NCI-H2081 (cell line): ENCODE data around the gene CCDC134.
"Not testable (repeated sequence)": the region's sequence is repeated elsewhere in the genome, so short reads cannot be mapped to it uniquely, and the experiment has no call there.

Source experiments
- DNase-seq, 2 experiments: peaks; one replicate each; lab custom pipeline; 2025; lab: John Stamatoyannopoulos, UW

Gene CCDC134

DNA sequence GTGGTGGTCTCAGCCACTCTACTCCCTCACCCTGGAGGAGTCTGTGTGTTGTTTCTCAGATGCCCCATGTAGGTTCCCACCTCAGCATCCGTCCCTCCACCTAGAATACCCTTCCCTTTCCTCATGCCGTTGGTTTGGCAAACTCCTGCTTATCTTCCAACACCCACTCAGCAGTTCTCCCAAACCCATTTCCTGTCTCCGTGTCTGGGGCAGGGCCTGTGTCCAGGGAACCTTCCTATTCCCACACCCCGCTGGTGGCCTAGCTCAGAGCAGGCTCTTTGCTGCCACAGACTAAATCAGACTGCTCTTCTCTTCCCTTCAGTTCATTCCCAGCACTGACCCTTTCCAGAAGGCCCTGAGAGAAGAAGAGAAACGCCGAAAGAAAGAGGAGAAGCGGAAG, 24.9 kb downstream of the CCDC134 start:
- DNase-seq: no peak

DNA sequence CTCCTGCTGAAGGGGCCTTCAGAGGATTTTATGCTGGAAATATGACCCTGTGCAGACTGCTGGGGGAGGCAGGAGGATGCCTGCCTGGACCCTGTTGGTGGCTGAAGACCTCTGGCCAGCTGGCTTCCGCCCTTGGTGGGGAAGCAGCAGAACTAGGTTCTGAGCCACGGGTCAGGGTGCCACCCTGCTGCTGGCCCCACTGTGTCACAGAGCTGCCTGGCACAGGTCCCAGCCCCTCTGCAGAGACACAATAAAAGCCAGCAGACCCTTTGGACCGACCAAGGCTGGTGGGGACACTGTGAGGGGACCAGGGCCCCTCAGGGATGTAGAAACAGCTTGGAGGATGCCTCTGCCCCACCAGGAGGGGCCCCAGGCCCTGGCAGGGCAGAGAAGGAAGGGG, 25.5 kb downstream of the CCDC134 start:
- no peak for DNase-seq

DNA sequence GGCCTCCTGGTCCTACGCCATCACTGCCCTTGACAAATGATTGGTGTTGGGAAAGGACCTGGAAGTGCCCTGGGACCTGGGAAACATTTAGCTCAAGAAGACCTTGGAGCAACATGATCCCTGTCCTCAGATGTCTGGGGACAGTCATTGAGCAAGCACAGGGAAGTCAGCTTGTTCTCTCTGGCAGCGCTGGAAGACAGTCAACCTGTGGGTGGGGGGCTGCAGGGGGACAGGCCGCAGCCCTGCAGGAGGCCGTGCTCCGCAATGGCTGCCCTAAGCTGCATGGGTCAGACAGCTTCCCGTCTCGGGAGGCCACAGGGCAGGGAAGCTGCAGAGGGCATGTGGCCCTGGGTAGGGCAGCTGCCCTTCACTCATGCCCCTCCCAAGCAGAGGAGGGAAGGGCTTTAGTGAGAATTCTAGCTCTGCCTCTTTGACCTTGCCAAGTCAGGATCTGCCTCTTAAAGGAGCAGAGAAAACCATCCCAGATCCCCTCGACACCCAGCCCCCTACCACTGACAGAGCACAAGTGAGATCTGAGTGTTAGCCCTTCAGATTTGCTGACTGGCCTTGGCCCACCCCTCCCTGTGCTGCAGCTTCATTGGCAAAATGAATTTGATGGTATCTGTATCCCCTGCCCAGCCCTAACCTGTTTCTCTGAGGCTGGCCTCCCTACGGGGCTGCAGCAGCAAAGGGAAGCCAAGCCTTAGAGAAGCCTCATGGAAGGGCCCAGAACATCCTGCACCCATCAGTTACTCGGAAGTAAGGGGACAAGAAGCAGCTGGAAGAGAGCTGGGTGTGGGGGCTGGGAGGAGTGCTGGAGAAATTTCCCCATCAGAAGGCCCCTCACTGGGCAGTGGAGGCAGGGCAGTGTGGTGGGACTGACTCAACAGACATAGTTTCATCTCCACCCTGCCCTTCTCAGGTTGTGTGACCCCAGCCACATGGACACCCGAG, 26.2 kb downstream of the CCDC134 start:
- DNase-seq: no peak

DNA sequence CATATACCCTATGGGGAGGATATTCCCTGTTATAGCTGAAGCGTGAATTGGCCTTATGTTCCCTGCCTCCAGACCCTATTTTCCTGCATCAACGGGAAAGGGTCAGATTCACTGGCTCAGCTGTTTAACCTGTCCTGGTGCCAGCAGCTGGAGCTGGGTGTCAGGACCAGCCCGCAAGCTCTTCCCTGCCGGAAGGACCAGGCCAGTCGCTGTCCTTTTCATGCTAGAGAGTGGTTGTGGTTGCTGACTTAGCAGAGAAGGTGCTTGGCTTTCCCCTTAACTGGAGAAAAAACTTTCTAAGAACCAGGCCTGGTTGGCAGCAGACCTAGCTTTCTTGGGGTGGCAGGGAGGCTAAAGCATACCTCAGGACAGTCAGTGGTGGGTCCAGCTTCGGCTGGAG, 27.2 kb downstream of the CCDC134 start:
- no peak for DNase-seq

DNA sequence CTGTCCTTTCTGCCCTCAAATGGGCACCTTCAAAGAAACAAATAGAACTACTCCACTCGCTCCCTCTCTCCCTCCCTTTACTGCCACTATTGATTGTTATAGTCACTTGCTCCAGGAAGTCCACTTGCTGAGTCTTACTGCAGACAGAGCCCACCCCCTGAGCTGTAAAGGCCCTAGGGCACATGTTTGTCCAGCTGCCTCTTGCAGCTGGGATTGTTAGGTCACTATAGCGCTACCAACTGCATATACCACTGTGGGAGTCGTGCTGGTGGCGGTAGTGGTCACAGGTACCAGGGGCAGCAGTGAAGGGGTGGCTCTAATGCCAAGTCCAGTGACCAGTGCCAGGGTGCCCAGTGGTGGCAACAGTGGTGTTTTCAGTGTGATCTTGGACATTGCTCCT, 28.0 kb downstream of the CCDC134 start:
- DNase-seq: peak; percentile 69 to 82

DNA sequence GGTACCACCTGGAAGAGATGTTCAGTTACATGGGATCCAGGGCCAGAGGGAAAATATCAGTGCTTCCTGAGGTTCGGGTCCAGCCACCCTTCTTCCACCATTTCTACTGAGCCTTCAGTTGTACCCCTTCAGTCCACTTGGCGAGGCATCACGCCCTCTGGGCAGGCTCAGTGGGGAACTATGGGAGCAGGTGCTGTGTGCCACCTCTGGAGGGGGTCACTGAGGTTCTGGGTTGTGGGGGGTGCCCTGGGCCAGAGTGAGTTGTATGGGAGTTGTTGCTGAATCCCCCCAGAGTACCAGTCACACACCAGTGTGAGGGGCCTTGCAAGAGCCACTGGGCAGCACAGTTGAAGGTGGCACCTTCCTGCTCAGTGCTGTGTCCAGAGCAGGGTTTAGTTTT, 29.7 kb downstream of the CCDC134 start:
- DNase-seq: no peak

DNA sequence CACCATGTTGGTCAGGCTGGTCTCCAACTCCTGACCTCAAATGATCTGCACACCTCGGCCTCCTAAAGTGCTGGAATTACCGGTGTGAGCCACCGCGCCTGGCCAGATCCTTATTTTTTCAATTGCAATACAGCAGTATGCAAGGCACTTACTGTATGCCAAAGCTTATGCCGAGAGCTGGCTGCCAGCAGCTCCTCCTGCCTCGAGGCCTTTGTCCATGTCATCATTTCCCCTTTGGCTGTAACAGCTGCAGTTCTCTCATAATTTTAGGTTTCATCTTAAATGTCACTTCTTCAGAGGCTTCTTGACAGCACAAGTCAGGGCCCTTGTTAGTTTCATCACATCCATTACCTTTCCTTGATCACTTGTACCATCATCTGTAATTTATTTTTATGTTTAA, 30.9 kb downstream of the CCDC134 start:
- DNase-seq: no peak

DNA sequence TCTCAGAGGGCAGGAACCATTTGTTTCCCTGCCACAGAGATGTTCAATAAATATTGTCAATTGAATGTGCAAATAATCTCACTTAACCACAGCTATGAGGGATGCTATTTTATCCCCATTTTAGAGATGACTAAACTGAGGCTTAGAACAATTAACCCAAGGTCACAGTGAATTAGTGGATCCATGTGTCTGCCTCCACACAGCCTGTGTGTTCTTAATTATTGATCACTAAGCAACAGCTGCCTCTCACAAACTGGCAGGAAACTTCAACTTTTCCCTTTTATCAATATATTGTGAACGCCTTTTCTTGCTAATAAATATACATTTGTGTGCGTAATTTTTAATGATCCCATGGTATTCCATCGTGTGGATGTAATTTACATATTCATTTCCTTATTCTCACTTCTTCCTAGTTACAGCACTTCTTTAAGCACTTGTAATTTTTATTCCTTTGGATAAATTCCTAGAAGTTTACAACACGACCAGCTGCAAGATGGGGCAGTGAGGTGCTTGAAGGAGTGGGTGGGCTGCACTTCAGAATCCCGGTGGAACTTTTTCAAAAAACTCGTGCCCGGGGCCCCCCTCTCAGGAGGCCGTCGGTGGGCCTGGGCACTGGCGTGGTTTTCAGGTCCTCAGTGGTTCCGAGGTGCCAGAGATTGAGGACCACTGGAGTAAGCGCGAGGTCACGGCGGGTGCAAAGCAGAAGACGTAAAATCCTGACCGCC, 31.5 kb downstream of the CCDC134 start:
- no peak for DNase-seq

DNA sequence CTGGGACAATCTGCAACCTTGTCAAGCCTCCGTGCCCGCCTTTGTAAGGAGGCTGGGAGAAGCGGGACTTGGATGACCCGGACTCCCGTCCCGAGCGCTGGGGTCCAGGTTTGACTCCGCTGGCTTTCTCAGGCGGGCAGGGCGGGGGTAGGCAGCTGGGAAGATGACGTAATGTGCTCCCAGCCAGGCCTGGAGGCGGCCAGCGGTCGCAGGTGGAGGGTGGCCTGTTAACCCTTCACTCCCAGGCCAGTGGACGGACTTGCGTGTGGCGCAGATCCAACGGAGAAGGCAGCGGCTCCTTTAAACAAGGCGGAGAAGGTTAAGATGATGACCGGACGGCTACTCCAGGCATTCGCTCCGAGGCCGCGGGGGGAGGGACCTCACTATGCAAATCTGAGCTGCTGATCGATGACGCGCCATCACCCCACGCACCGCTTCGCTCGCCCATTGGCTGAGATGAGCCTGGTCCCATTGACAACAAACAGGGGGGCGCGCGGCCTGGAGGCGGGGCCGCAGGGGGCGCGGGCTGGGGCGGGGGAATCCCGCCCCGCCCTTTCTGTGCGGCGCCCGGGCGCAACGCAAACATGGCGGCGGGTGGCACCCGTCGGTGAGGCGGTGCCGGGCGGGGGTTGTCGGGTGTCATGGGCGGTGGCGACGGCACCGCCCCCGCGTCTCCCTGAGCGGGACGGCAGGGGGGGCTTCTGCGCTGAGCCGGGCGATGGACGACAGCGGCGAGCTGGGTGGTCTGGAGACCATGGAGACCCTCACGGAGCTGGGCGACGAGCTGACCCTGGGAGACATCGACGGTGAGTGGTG, 32.3 kb downstream of the CCDC134 start, which contains the start of gene SREBF2:
Gene SREBF2 (plus strand): TSS at position 553 of the 816 bp plus-strand sequence. CDS start 166 bp downstream, at position 719.
- peak; percentile 98 for DNase-seq

DNA sequence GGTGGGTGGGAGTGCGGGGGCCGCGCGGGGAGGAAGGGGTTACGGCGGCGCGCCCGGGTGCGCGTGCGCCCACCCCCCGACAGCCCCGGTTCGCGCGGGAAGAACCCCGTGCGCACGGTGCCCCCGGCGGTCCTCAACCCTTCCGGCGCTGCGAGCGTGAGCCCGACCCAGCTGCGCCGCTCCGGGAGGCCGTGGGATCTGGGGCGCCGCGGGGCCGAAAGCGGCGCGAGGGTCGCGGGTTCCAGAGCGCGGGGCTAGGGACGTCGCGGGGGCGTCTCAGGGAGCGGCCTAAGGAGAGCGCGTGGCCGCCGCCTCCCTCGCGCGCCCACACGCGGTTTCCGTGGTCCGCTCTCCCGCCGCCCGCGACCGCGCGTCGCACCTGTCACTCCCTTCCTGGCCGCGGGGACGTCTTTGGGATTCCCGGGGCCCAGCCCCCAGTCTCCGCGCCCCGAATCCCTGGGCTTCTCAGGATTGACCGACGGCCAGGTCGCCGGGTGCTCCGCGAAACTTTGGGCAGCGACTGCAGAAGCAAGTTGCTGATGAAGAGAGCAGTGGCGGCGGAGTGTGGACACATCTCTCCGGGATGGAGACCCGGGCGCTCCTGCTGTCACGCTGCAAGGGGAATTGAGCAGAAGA, 33.0 kb downstream of the CCDC134 start:
- peak in 1 of 2 experiments; percentile 26 for DNase-seq

DNA sequence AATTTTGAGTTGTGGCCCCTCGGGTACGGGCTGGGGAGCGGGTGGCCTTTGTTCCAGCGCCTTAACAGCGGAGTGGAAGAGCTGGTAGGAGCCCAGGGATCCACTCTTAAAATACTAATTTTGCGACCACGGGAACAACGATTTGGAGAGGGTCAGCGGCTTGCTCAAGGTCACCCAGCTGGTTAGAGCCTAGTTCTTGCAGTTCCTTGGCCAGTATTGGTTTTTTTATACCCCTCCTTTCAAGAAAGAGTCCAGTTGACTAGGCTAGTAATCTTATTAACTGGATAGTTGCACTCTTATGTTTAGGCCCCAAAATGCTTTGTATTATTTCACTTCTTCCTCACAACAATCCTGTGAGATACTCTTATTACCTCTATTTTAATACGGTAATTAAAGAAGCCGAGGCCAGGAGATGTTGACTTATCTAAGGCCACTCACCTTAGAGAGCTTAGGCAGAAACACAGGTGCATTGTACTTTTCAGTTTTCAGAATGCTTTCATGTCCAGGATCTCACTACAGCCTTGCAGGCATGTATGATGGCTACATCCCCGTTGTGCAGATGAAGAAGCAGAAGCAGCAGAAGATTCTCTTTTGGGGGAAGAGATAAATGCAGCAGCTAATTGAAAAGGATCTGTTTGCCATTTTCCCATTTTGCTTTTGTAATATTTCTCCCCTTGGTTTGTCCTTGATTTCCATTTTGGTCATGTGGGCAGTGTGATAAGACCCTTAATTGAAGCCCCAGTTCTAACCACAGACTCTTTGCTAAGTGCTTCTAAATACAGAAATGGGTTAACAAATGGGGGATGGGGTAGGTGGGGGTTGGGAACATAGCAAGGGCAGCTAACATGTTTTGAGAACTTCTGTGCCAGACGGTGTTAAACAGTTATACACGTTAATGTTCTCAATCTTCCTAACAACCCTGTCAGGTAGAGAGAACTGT, 33.8 kb downstream of the CCDC134 start:
- no peak for DNase-seq

DNA sequence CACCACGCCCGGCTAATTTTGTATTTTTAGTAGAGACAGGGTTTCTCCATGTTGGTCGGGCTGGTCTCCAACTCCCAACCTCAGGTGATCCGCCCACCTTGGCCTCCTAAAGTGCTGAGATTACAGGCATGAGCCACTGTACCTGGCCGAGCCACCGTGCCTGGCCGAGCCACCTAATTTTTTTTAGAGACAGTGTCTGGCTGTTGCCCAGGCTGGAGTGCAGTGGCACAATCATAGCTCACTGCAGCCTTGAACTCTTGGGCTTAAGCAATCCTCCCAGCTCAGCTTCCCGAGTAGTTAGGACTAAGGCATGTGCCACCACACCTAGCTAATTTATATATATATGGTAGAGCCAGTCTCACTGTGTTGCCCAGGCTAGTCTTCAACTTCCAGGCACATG, 35.0 kb downstream of the CCDC134 start:
- not testable (repeated sequence) for DNase-seq

DNA sequence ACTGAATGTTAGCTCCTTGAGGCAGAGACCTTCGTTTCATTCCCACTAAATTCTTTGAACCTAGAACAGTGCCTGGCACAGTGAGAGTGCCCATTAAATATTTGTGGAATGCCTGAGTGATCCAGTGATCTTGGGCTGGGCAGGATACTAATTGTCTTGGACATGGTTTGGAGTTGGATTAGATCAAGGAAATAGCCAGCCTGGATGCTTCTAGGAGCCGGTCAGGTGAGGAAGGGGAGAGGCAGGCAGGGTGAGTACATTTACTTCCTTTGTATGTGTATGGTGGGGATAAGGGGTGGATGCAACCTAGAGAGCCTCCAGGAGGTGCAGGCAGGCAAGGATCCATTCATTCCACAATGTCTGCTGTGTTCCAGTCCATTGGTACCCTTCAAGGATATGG, 36.1 kb downstream of the CCDC134 start:
- DNase-seq: no peak

DNA sequence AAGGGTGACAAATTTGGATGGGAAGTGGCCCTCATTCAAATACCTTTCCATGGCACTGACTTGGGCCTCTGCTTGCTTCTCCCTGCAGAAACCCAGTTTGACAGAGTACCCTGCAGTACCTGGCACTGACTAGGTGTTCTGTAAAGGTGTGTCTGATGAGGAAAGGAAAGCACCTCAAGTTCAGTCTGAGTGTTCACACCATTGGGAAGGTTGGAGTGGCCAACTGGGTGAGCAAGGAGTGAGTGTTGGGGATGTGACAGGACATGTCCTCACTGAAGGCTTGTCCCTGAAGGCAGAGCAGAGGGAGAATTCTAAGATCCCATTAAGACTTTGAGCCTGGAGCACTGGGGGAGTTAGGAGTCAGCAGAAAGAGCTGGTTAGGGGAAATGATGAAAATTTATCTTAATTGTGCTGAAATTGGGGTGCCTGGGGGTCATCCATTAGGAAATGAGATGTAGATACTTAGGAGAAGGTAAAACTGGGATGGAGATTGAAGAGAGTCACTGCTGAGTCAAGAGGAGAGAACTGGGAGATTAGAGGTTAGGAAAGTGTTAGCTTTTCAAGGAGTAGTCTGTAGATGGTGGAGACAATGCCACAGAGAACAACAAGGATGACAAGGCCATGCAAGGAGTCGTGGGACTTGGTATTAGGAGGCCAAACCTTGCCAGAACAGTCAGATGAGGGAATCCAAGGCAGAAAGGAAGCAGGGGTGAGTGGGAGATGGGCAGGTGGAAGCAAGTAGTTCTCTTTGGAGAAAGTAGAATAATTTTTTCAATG, 38.6 kb downstream of the CCDC134 start:
- DNase-seq: no peak

DNA sequence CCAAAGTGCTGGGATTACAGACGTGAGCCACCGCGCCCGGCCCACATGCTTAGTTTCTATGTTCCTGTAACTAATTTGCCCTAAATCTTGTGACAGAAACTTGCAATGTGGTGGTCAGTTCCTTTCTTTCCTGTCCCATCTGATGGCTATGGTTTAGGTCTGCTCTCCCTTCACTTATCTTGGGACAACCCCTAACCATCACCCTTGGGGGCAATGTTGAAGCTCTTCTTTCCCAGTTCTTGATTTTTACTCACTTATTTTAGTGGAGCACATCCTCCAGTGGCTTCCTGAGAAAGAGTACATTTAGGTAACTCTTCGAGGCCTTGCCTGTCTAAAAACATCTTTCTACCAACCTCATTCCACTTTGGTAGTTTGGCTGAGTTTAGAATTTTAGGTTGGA, 39.7 kb downstream of the CCDC134 start:
- DNase-seq: no peak

DNA sequence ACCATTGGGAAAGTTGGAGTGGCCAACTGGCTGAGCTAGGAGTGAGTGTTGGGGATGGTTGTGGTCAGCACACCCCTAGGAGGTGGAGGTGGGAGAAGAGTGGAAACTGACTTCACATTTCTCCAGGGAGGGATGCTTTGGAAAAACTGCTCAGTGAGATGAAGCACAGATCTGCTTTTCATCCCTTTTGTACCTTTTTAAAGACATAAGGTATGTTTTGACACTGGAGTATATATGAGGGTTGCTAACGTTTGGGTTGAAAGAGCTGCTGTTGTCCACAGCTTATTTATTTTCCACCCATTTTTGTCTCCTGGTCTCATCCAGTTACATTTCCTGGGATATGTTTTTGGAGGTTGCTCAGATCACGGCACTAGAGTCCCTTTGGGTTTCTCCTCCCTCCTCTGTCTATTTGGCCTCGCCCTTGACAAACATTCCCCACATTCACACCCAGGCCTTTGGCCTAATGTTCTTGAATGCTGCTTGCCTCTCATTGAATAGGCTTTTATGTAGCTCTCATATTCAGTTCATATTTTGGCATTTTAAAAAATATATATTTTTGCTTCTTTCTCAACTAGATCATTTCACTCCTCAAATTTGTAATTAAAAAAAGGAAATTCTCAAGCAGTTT, 40.7 kb downstream of the CCDC134 start:
- no peak for DNase-seq

DNA sequence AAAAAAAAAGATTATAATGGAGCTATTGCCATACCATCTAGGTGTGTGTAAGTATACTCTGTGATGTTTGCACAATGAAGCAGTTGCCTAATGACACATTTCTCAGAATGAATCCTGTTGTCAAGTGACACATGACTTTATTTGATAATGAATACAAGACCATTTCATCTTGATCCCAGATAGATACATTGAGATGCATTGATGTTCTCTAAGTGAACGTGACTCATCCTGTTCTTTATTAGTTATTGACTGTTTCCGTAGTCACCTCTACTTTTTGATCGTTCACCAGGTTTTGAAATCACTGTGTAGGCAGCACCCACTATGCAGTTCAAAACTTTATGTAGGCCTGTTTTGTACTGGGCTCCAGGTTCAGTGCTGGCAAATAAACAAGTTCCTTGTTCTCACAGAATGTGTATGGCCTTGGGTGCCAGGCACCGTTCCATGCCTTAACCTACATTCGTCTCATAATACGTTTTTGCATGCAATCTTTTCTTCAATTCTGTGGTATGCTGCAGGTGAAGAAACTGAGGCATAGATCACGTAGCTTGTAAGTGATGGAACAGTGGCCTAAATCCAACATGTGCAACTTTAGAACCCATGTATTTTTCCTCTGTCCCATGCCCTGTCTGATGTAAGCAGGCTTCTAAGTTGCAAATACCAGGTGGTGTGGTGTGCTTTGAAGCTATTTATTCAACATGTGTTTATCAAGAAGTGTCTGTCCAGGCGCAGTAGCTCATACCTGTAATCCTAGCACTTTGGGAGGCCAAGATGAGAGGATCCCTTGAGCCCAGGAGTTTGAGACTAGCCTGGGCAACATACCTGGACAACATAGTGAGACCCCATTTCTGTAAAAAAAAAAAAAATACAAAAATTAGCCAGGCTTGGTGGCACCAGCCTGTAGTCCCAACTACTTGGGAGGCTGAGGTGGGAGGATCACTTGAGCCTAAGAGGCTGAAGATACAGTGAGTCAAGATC, 42.8 kb downstream of the CCDC134 start:
- DNase-seq: no peak

DNA sequence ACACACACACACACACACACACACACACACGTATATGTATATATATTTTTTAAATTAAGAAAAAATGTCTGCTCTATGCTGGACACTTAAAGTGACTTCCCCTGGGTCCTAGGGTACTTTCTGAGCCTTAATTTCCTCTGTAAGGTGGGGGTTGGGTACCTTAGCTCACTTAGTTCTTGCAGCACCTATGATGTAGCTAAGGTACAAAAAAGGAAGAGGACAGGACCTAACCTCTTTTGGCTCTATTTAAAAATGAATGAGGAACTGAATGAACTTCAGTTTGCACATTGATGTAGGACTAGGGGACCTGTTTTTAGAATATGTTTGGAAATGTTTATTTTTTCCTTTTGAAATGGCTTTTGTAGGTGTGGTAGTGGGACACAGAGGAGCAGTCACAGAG, 43.6 kb downstream of the CCDC134 start:
- DNase-seq: no peak
